Vagina (tissue), 2 donors: ENCODE measurements around the gene NPPA.

Experiments used
- POLR2AphosphoS5 ChIP-seq, 2 donors: sonication (generic); formaldehyde crosslinking; IDR thresholded peaks; one replicate each; pipeline ENCODE4 v1.9.0; 2017; ENCODE audit warnings: antibody characterized with exemption in 2 of 2, mild to moderate bottlenecking in 2 of 2, low read depth in 1 of 2; ENCODE audit not compliant: insufficient read depth in 1 of 2
- TF ChIP-seq, protein P1 (sequence below), 3 experiments: fragments of 450-650 bp in 2 of 3; fragments of 200-600 bp in 1 of 3; sonication (generic) in 1 of 3; IDR thresholded peaks; one replicate each; pipeline ENCODE4 v1.5.1; 2017 to 2019; ENCODE audit warnings: antibody characterized with exemption in 3 of 3, mild to moderate bottlenecking in 2 of 3, moderate library complexity in 2 of 3

DNA sequence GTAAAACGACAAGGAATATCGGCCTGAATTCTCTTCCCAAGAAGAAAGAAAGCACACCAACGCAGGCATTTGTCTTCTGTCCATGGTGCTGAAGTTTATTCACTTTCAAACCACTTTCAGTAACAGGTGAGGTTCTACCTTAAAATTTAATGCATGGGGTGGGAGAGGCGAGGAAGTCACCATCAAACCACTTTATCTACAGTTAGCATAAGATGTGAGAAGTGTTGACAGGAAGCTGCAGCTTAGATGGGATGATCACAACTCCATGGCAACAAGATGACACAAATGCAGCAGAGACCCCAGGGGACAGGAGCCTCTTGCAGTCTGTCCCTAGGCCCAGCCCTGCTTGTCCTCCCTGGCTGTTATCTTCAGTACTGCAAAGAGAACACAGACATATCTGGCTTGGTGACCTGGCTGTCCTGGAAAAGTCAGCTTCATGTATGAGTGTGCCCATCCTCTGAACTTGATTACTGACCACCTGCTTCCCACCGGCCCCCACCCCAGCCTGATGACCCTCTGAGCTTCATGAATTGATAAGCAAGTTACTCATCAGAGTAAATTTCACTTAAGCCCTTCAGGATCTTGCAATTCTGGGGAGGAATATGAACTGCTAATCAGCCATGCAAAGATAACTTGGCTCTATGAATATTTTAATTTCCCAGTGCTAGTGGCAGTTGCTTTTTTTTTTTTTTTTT lies 1.8 kb downstream of the NPPA start:
- TF ChIP-seq POLR2AphosphoS5 (IDR thresholded peaks at IDR 0.05; ENCODE audit: insufficient read depth in 1 of 2, low read depth in 1 of 2) = no peak
- TF ChIP-seq, protein P1, sequence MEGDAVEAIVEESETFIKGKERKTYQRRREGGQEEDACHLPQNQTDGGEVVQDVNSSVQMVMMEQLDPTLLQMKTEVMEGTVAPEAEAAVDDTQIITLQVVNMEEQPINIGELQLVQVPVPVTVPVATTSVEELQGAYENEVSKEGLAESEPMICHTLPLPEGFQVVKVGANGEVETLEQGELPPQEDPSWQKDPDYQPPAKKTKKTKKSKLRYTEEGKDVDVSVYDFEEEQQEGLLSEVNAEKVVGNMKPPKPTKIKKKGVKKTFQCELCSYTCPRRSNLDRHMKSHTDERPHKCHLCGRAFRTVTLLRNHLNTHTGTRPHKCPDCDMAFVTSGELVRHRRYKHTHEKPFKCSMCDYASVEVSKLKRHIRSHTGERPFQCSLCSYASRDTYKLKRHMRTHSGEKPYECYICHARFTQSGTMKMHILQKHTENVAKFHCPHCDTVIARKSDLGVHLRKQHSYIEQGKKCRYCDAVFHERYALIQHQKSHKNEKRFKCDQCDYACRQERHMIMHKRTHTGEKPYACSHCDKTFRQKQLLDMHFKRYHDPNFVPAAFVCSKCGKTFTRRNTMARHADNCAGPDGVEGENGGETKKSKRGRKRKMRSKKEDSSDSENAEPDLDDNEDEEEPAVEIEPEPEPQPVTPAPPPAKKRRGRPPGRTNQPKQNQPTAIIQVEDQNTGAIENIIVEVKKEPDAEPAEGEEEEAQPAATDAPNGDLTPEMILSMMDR (IDR thresholded peaks at IDR 0.05) = no peak
